Astrocyte (in vitro differentiated cells and primary cell): Measurements from ENCODE around the gene PGBD2. TPM values are rescaled to one million over a fixed set of nuclear protein-coding genes. Genes with fewer than 3 reads are reported as not detected.
"Not testable (repeated sequence)": the region's sequence is repeated elsewhere in the genome, so short reads cannot be mapped to it uniquely, and the experiment has no call there.

Experiments used
- DNase-seq: peaks from one replicate; pipeline ENCODE4 v3.0.0-alpha.2; 2010; ENCODE audit warnings: low read depth
- FAIRE-seq: peaks from 2 replicates; lab custom pipeline; 2011; peaks lifted over from hg19 to GRCh38; lab: Jason Lieb, UNC
- H2AFZ ChIP-seq: 2 replicates; pipeline ENCODE4 v1.6.0; 2012; ENCODE audit warnings: low read depth, low read length, inconsistent platforms
- H3K27ac ChIP-seq: 2 replicates; pipeline ENCODE4 v1.5.1; 2011; ENCODE audit warnings: low read depth, low read length, inconsistent platforms
- H3K27me3 ChIP-seq: 2 replicates; pipeline ENCODE4 v1.6.0; 2011; ENCODE audit warnings: low read length, inconsistent platforms; ENCODE audit not compliant: insufficient read depth
- H3K36me3 ChIP-seq: 2 replicates; pipeline ENCODE4 v1.5.1; 2011; ENCODE audit warnings: low read length, inconsistent platforms; ENCODE audit not compliant: insufficient read depth
- H3K4me1 ChIP-seq: 2 replicates; pipeline ENCODE4 v1.5.1; 2011; ENCODE audit warnings: low read length, inconsistent platforms; ENCODE audit not compliant: insufficient read depth
- H3K4me2 ChIP-seq: 2 replicates; pipeline ENCODE4 v1.6.0; 2012; ENCODE audit warnings: low read length, inconsistent platforms
- H3K4me3 ChIP-seq: 2 replicates; pipeline ENCODE4 v1.5.1; 2011; ENCODE audit warnings: low read depth, mild to moderate bottlenecking, low read length, inconsistent platforms; ENCODE audit not compliant: insufficient read depth
- H3K79me2 ChIP-seq: 2 replicates; pipeline ENCODE4 v1.6.0; 2012; ENCODE audit warnings: mild to moderate bottlenecking, low read length, inconsistent platforms; ENCODE audit not compliant: insufficient read depth
- H3K9ac ChIP-seq: 2 replicates; pipeline ENCODE4 v1.6.0; 2012; ENCODE audit warnings: mild to moderate bottlenecking, low read length, inconsistent platforms
- H3K9me3 ChIP-seq: 2 replicates; pipeline ENCODE4 v1.5.1; 2012; ENCODE audit warnings: low read depth, mild to moderate bottlenecking, low read length, inconsistent platforms; ENCODE audit not compliant: insufficient read depth
- H4K20me1 ChIP-seq: 2 replicates; pipeline ENCODE4 v1.6.0; 2012; ENCODE audit warnings: low read length, inconsistent platforms; ENCODE audit not compliant: insufficient read depth
- H3K27ac Mint-ChIP-seq: one replicate; pipeline ENCODE4 v1.8.0; 2021; ENCODE audit warnings: mild to moderate bottlenecking, mixed read lengths; ENCODE audit not compliant: unreplicated experiment
- H3K27me3 Mint-ChIP-seq: one replicate; pipeline ENCODE4 v1.8.0; 2021; ENCODE audit warnings: low read depth, mixed read lengths; ENCODE audit not compliant: unreplicated experiment
- H3K36me3 Mint-ChIP-seq: one replicate; pipeline ENCODE4 v1.8.0; 2021; ENCODE audit warnings: low read depth, mixed read lengths; ENCODE audit not compliant: unreplicated experiment
- H3K4me1 Mint-ChIP-seq: one replicate; pipeline ENCODE4 v1.8.0; 2021; ENCODE audit warnings: low read depth, mixed read lengths; ENCODE audit not compliant: unreplicated experiment
- H3K4me3 Mint-ChIP-seq: one replicate; pipeline ENCODE4 v1.8.0; 2021; ENCODE audit warnings: mild to moderate bottlenecking, moderate library complexity, mixed read lengths; ENCODE audit not compliant: unreplicated experiment
- H3K9me3 Mint-ChIP-seq: one replicate; pipeline ENCODE4 v1.8.0; 2021; ENCODE audit warnings: mild to moderate bottlenecking, mixed read lengths; ENCODE audit not compliant: unreplicated experiment
- CTCF ChIP-seq: IDR thresholded peaks from 2 replicates; pipeline ENCODE4 v1.5.1; 2011; ENCODE audit warnings: low read depth, mild to moderate bottlenecking, inconsistent platforms, low read length, moderate library complexity; ENCODE audit not compliant: insufficient read depth
- EZH2 ChIP-seq: IDR thresholded peaks from 2 replicates; pipeline ENCODE4 v1.6.1; 2012; ENCODE audit warnings: mild to moderate bottlenecking, low read length, inconsistent platforms; ENCODE audit not compliant: insufficient read depth
- total RNA-seq: library from RNA; stranded (reverse); gene quantifications from 2 replicates; pipeline ENCODE4 v1.2.1, GENCODE V29; 2021

PGBD2 gene
- total RNA-seq, 1 donor from 2014 or later = 6.2 TPM

GRCh38 chr1:248923352-248924338 lies 17.6 kb downstream of the PGBD2 start:
- H2AFZ ChIP-seq = no peak overlapping the region
- no peaks in the 10 kb centered on the region for H3K27me3 ChIP-seq
- no peaks in the 10 kb centered on the region for H3K36me3 ChIP-seq
- Mint-ChIP-seq H3K4me1 (peaks cover 53% of the 10 kb centered on the region), H3K9me3 (no peaks in the 10 kb centered on the region), H3K27me3 (no peaks in the 10 kb centered on the region), H3K27ac (peak overlapping the region; percentile 88), H3K4me3 (no peak overlapping the region), H3K36me3 (peaks cover 10% of the 10 kb centered on the region)
- H3K4me2 ChIP-seq = no peak overlapping the region
- no peak overlapping the region for H3K9ac ChIP-seq
- H3K79me2 ChIP-seq = no peaks in the 10 kb centered on the region
- H4K20me1 ChIP-seq = no peaks in the 10 kb centered on the region
- H3K9me3 ChIP-seq = no peaks in the 10 kb centered on the region
- no peak overlapping the region for H3K4me3 ChIP-seq
- FAIRE-seq (no peak), DNase-seq (no peak)
- H3K27ac ChIP-seq = no peak overlapping the region
- peaks cover 18% of the 10 kb centered on the region for H3K4me1 ChIP-seq
- TF ChIP-seq EZH2 (no peak), CTCF (no peak)

- FAIRE-seq = no peak
- DNase-seq = peak; percentile 55
- peaks cover 18% of the 10 kb centered on the region for H3K4me1 ChIP-seq
- H3K9me3 ChIP-seq = no peaks in the 10 kb centered on the region
- H3K4me3 ChIP-seq = no peak overlapping the region
- H3K4me3 Mint-ChIP-seq = peak overlapping the region; percentile 1
- peak overlapping the region; percentile 95 for H3K27ac Mint-ChIP-seq
- peak overlapping the region; percentile 54 for H3K4me2 ChIP-seq
- H3K4me1 Mint-ChIP-seq = peaks cover 60% of the 10 kb centered on the region
- H3K36me3 Mint-ChIP-seq = peaks cover 7% of the 10 kb centered on the region
- H3K9ac ChIP-seq = peak overlapping the region; percentile 9
- H3K79me2 ChIP-seq = no peaks in the 10 kb centered on the region
- H3K27ac ChIP-seq = peak overlapping the region; percentile 44
- H2AFZ ChIP-seq = no peak overlapping the region
- H4K20me1 ChIP-seq = no peaks in the 10 kb centered on the region
- no peaks in the 10 kb centered on the region for H3K36me3 ChIP-seq
- H3K27me3 ChIP-seq = no peaks in the 10 kb centered on the region
- H3K9me3 Mint-ChIP-seq = peaks cover 2% of the 10 kb centered on the region
- TF ChIP-seq EZH2 (no peak), CTCF (peak; percentile 60)
- no peaks in the 10 kb centered on the region for H3K27me3 Mint-ChIP-seq
These were observed 18.9 kb downstream of the PGBD2 start for GRCh38 chr1:248924696-248925532.

GRCh38 chr1:248925859-248926258 lies 19.8 kb downstream of the PGBD2 start:
- not testable (repeated sequence) for DNase-seq, H3K4me3 Mint-ChIP-seq, H3K36me3 ChIP-seq, H3K27me3 ChIP-seq, H2AFZ ChIP-seq, H3K79me2 ChIP-seq, H4K20me1 ChIP-seq, H3K9me3 ChIP-seq, H3K9ac ChIP-seq, FAIRE-seq, H3K4me3 ChIP-seq, H3K27ac ChIP-seq, H3K36me3 Mint-ChIP-seq, H3K27me3 Mint-ChIP-seq, H3K9me3 Mint-ChIP-seq
- peaks cover 60% of the 10 kb centered on the region for H3K4me1 Mint-ChIP-seq
- peak overlapping the region; percentile 95 for H3K27ac Mint-ChIP-seq
- Histone ChIP-seq H3K4me2 (peak overlapping the region; percentile 54), H3K4me1 (peaks cover 18% of the 10 kb centered on the region)
